ENCODE data around the gene ZNF550.

The ZNF550 gene

DNA sequence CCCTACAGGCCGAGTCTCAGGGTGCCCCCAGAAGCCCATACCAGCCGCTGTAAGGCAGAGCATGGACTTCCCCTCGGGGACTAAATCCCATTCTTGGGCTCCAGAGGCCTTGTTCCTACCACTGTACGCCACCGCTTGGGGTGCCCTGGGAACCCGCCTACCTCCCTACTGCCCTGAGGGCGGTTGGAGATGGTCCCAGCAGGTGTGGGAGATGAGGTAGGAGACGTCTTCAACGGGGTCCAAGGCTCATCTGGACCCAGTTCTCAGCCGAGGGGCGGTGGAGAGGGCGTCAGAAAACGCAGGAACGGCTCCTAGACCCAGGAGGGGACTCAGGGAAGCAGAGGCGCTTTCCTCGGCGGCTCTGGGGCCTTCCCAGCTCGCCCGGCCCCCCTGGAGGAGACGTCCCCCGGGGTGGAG is 23.4 kb upstream of the ZNF550 start:
- DNase-seq (ENCODE audit: low spot score): no peak
- TF ChIP-seq, protein P1, sequence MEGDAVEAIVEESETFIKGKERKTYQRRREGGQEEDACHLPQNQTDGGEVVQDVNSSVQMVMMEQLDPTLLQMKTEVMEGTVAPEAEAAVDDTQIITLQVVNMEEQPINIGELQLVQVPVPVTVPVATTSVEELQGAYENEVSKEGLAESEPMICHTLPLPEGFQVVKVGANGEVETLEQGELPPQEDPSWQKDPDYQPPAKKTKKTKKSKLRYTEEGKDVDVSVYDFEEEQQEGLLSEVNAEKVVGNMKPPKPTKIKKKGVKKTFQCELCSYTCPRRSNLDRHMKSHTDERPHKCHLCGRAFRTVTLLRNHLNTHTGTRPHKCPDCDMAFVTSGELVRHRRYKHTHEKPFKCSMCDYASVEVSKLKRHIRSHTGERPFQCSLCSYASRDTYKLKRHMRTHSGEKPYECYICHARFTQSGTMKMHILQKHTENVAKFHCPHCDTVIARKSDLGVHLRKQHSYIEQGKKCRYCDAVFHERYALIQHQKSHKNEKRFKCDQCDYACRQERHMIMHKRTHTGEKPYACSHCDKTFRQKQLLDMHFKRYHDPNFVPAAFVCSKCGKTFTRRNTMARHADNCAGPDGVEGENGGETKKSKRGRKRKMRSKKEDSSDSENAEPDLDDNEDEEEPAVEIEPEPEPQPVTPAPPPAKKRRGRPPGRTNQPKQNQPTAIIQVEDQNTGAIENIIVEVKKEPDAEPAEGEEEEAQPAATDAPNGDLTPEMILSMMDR (IDR thresholded peaks at IDR 0.05; ENCODE audit: borderline replicate concordance, control extremely low read depth, extremely low read depth, insufficient read depth, missing control alignments): no peak
- in situ Hi-C loops (cut with MboI; ENCODE audit: low sequenced_read_pairs, unreplicated experiment): no loop called here

DNA sequence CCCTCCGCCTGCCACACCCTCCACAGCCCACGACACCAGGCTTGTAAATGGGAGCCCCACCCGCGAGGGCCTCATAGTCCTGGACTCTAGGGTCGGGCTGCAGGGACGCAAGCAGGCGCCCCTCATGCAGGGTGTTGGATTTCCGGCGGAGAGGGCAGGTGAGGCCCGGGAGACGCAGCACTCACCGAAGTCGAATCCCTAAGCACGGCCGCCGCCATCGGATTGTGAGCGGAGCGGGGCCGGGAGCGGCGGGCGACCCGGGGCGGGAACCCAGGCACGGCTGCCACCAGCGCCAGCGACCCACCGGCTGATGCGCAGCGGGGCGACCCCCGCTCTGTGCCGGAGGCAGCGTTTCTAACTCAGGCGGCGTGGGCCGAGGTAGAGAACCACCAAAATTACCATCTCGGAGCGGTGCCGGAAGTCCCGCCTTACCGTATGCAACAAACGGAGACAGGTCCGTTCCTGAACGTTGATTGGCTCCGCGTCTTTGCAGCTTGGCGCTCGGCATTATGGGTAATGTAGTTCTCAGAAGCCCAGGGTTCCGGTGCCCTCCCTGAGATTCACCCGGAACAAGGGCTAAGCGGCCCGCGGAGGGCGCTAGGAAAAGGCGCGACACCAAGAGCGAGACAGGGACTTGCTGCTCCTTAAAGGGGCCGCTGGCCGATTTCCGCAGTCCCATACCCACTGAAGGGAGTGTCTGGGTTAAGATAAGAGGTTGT is 19.0 kb upstream of the ZNF550 start, which contains the start of gene ZNF416:
Gene ZNF416 (minus strand): TSS at position 425 of the 719 bp plus-strand sequence. CDS start 207 bp downstream, at position 218.
- in situ Hi-C loops (cut with MboI; ENCODE audit: low sequenced_read_pairs, unreplicated experiment): no loop called here
- TF ChIP-seq, protein P1 (IDR thresholded peaks at IDR 0.05; ENCODE audit: borderline replicate concordance, control extremely low read depth, extremely low read depth, insufficient read depth, missing control alignments): peak; percentile 33
- peak; percentile 99 for DNase-seq (ENCODE audit: low spot score)

DNA sequence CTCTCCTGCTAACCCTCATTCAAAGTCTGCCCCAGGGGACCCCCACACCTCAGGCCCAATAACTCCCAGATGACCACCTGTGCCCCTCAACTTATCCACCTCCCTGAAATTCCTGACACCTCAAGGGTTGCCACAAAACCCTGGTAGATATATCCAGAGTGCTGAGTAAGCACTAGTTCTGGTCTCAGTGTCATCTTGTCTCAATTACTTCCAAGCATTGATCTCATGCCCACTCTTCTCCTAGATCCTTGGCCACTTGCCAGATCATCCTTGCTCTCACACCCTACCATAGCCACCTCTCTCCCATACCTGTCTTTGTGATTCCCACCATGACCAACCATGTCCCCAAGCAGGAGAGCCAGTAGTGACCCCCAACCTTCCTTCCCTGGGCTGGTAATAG is 17.0 kb upstream of the ZNF550 start:
- in situ Hi-C loops (cut with MboI; ENCODE audit: low sequenced_read_pairs, unreplicated experiment): no loop called here
- TF ChIP-seq, protein P1 (IDR thresholded peaks at IDR 0.05; ENCODE audit: borderline replicate concordance, control extremely low read depth, extremely low read depth, insufficient read depth, missing control alignments): no peak
- no peak for DNase-seq (ENCODE audit: low spot score)

DNA sequence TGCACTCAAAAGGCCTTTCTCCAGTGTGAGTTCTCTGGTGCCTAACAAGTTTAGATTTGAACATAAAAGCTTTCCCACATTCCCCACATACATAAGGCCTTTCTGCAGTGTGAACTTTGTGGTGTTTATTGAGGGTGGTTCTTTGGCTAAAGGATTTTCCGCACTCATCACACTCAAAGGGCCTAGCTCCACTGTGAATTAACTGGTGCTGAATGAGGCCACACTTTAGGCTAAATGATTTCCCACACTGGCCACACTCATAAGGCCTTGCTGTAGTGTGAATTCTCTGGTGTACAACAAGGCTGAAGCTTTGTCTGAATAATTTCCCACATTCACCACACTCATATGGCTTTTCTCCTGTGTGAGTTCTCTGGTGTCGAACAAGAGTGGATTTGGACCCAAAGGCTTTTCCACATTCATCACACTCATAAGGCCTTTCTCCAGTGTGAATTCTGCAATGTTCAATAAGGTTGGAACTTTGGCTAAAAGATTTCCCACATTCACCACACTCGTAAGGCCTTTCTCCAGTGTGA is 12.8 kb upstream of the ZNF550 start:
- no peak for DNase-seq (ENCODE audit: low spot score)
- in situ Hi-C loops (cut with MboI; ENCODE audit: low sequenced_read_pairs, unreplicated experiment): no loop called here
- TF ChIP-seq, protein P1 (IDR thresholded peaks at IDR 0.05; ENCODE audit: borderline replicate concordance, control extremely low read depth, extremely low read depth, insufficient read depth, missing control alignments): no peak

DNA sequence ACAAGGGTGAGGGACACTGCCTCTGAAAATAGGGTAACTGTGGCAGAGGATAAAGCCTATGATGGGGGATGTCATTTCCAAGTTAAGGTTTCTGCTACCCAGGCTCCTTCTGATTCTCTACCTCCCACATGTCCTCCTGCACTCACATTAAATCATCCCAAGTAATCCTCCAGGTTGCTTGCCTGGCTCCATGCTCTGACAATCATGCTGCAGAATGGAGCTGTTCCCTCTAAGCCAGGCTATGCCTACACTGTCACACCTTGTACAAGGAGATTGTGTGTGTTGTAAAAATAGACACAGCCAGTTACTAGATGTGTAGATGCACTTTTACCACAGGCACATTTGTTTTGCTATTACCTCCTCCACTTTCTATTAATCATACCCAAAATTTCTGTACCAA is 11.0 kb upstream of the ZNF550 start:
- DNase-seq (ENCODE audit: low spot score): no peak
- TF ChIP-seq, protein P1 (IDR thresholded peaks at IDR 0.05; ENCODE audit: borderline replicate concordance, control extremely low read depth, extremely low read depth, insufficient read depth, missing control alignments): no peak
- in situ Hi-C loops (cut with MboI; ENCODE audit: low sequenced_read_pairs, unreplicated experiment): no loop called here

DNA sequence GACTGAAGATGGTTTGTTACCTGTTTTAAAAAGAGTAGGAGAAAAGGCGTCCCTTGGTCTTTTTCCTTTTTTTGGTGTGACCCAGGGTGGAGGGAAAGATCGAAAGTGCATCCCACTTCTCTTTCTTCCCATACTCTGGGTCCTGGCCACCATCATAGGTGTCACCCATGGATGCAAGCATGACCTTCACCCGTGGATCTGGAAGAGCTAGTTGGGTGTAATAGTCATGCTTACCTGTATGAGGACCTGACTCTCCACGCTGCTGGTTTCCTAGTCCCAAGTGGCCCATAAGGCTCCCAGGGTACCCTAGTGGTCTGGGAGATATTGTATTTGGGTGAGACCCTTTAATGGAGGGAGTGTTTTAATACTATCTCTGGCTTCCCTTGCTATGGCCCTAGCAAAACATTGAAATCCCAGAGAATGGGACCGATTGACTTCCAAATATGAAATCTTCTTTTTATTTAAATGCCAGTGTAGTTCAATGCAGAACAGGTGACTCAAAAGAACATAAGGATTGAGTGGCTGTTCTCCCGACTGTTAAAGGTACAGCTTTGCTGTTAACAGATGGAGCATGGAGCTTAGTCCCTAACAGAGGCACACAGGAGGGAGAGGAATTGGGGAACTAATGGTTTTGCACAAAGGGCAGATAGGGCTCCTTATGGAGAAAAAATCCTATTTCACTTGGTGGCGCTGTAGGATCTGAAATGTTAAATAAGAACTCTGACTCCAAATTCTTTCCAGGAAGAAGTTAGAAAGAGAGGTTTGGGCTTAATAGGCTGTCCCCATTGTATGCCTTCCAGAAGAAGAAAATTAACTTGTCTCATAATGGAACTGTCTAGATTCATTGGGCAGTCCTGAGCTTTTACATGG is 7.0 kb upstream of the ZNF550 start:
- in situ Hi-C loops (cut with MboI; ENCODE audit: low sequenced_read_pairs, unreplicated experiment): no loop called here
- TF ChIP-seq, protein P1 (IDR thresholded peaks at IDR 0.05; ENCODE audit: borderline replicate concordance, control extremely low read depth, extremely low read depth, insufficient read depth, missing control alignments): no peak

More for the DNA sequence above, 7.0 kb upstream of the ZNF550 start:
- no peak for DNase-seq (ENCODE audit: low spot score)

All from GM13976 (cell line).